Testis (tissue), 3 donors: ENCODE results near the gene FIGN. TPM values are rescaled to one million over a fixed set of nuclear protein-coding genes. Genes with fewer than 3 reads are reported as not detected.

Source experiments
- DNase-seq: peaks from one replicate; pipeline ENCODE4 v3.0.0-alpha.2; 2019
- H3K27ac ChIP-seq, 2 donors: fragments of 200-600 bp; sonication (generic); one replicate each; pipeline ENCODE4 v1.5.1; 2019
- H3K27me3 ChIP-seq: fragments of 200-600 bp; sonication (generic); one replicate; pipeline ENCODE4 v1.5.1; 2019
- H3K36me3 ChIP-seq: fragments of 200-600 bp; sonication (generic); one replicate; pipeline ENCODE4 v1.5.1; 2017; ENCODE audit warnings: low read depth; ENCODE audit errors: missing control alignments
- H3K4me1 ChIP-seq: fragments of 200-600 bp; sonication (generic); one replicate; pipeline ENCODE4 v1.5.1; 2019
- H3K4me3 ChIP-seq, 2 donors: fragments of 200-600 bp; sonication (generic); one replicate each; pipeline ENCODE4 v1.5.1; 2017 to 2019
- H3K9me3 ChIP-seq: fragments of 200-600 bp; sonication (generic); one replicate; pipeline ENCODE4 v1.5.1; 2017
- CTCF ChIP-seq, 3 experiments: fragments of 450-650 bp in 2 of 3; fragments of 200-600 bp in 1 of 3; sonication (generic) in 1 of 3; IDR thresholded peaks; one replicate each; pipeline ENCODE4 v1.5.1; 2016 to 2019; ENCODE audit warnings: antibody characterized with exemption in 3 of 3, mild to moderate bottlenecking in 2 of 3, moderate library complexity in 1 of 3
- POLR2A ChIP-seq: fragments of 450-650 bp; IDR thresholded peaks from one replicate; pipeline ENCODE4 v1.6.1; 2017; ENCODE audit warnings: antibody characterized with exemption, mild to moderate bottlenecking, moderate library complexity
- WGBS, 2 donors: methylation state at CpG; one replicate each; pipeline ENCODE4 v1.1.5; 2018; 5-methylcytosine and 5-hydroxymethylcytosine counted together
- intact Hi-C: fragments of 100-400 bp; cut with DNase I; formaldehyde crosslinking; loops from one replicate; pipeline ENCODE4 v1.15.1; 2023; ENCODE audit warnings: low total_unique reads
- polyA plus RNA-seq: library from polyadenylated mRNA; stranded (reverse); fragments of 350-450 nt; fragmentation: Illumina TruSeq; extraction: RNeasy Lipid Tissue Mini Kit (QIAGEN cat#74804); gene quantifications from one replicate; pipeline ENCODE4 v1.2.3, GENCODE V29; 2014; ENCODE audit warnings: low read depth, low replicate concordance; ENCODE audit not compliant: insufficient read depth
- total RNA-seq, 2 donors: library from RNA; depleted of rRNA; stranded (reverse); fragments of >200 nt; gene quantifications; one replicate each; pipeline ENCODE4 v1.2.3, GENCODE V29; 2016

Gene FIGN
- total and polyA plus RNA-seq, 3 donors from 2014 or later, result 3.5 to 3.9 (median 3.6) TPM

GRCh38 chr2:163692081-163692480 is 43.7 kb downstream of the FIGN start:
- intact Hi-C loops, result no loop called here
- Histone ChIP-seq H3K27ac (peak overlapping the region; percentile 2 to 73), H3K9me3 (no peaks in the 10 kb centered on the region), H3K36me3 (no peaks in the 10 kb centered on the region), H3K4me1 (peaks cover 3% of the 10 kb centered on the region), H3K4me3 (no peak overlapping the region), H3K27me3 (no peaks in the 10 kb centered on the region)
- no peak for TF ChIP-seq POLR2A
- TF ChIP-seq CTCF (IDR thresholded peaks at IDR 0.05), result no peak
- no peak for DNase-seq

DNA sequence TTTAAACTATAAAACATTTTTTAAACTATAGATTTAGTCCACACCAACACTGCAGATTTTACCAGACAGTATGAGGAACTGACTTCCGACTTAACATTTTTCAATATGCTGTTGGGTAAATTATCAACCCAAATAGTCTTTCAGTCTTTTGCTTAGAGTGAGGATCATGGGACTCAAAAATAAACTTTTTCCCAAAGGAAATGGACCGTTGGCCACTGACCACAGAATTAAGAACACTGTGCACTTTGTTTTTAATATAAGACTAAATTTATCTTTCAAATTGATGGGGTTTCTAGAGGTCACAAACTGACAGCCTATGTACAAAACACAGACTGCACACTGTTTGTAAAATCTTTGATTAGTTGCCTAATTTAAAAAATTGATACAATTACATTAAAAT is 44.9 kb downstream of the FIGN start:
- Histone ChIP-seq H3K4me1 (peaks cover 3% of the 10 kb centered on the region), H3K27ac (peak overlapping the region; percentile 19 to 73), H3K4me3 (no peak overlapping the region), H3K9me3 (no peaks in the 10 kb centered on the region), H3K36me3 (no peaks in the 10 kb centered on the region), H3K27me3 (no peaks in the 10 kb centered on the region)
- TF ChIP-seq CTCF (IDR thresholded peaks at IDR 0.05) (no peak), POLR2A (no peak)
- intact Hi-C loops, result no loop called here
- peak; percentile 44 for DNase-seq
- WGBS, 2 donors, result 43 to 49% methylated on average over 2 of the region's 2 CpGs

GRCh38 chr2:163687217-163687616 is 48.6 kb downstream of the FIGN start:
- Histone ChIP-seq H3K9me3 (no peaks in the 10 kb centered on the region), H3K27ac (no peak overlapping the region), H3K4me1 (peaks cover 3% of the 10 kb centered on the region), H3K36me3 (no peaks in the 10 kb centered on the region), H3K27me3 (no peaks in the 10 kb centered on the region), H3K4me3 (no peak overlapping the region)
- DNase-seq, result no peak
- intact Hi-C loops, result no loop called here
- TF ChIP-seq CTCF (IDR thresholded peaks at IDR 0.05) (no peak), POLR2A (no peak)
- WGBS, 2 donors, result 43 to 65% methylated on average over 1 of the region's 1 CpG

GRCh38 chr2:163686289-163686688 is 49.5 kb downstream of the FIGN start:
- DNase-seq, result no peak
- Histone ChIP-seq H3K4me1 (peaks cover 5% of the 10 kb centered on the region), H3K9me3 (no peaks in the 10 kb centered on the region), H3K36me3 (no peaks in the 10 kb centered on the region), H3K27me3 (no peaks in the 10 kb centered on the region), H3K27ac (no peak overlapping the region), H3K4me3 (no peak overlapping the region)
- intact Hi-C loops, result no loop called here
- WGBS, 2 donors, result 72 to 74% methylated on average over 4 of the region's 4 CpGs
- TF ChIP-seq CTCF (IDR thresholded peaks at IDR 0.05) (no peak), POLR2A (no peak)

DNA sequence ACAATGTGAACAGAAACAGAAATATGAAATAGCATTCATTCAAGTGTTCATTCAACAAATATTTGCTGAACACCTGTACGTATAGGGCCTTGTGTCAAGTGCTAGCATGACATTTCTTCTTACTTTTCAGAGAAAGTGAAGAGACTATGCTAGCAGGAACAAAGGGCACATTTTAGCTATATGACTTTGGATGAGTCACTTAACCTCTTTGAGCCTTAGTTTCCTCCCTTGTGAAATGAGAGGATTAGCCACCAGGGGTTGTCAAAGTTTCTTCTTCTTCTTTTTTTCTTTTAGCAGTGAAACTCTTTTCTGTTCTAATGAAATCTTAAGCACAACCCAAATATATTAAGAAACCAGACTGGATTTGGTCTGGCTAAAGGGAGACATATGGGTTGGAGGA is 53.1 kb downstream of the FIGN start:
- 74 to 94% methylated on average over 1 of the region's 1 CpG for WGBS, 2 donors
- TF ChIP-seq POLR2A (no peak), CTCF (IDR thresholded peaks at IDR 0.05) (no peak)
- peaks cover 5% of the 10 kb centered on the region for H3K4me1 ChIP-seq
- H3K27me3 ChIP-seq, result no peaks in the 10 kb centered on the region
- H3K27ac ChIP-seq, result peak overlapping the region in 1 of 2 donors; percentile 22
- DNase-seq, result no peak
- H3K36me3 ChIP-seq, result no peaks in the 10 kb centered on the region
- H3K9me3 ChIP-seq, result no peaks in the 10 kb centered on the region
- H3K4me3 ChIP-seq, result no peak overlapping the region
- intact Hi-C loops, result no loop called here
